ENCODE data around the gene PHF24.

GRCh38 chr9:34991607-34992375, 33.7 kb downstream of the PHF24 start:
- TF ChIP-seq POLR2A (IDR thresholded peaks at IDR 0.05) (no peak), CTCF (IDR thresholded peaks at IDR 0.05) (no peak)
